HG02610 (cell line): ENCODE data around the gene CA11.
"Not testable (repeated sequence)": the region's sequence is repeated elsewhere in the genome, so short reads cannot be mapped to it uniquely, and the experiment has no call there.

Experiments used
- ATAC-seq: cut with Tn5 transposase; IDR thresholded peaks from one replicate; pipeline ENCODE4 v1.9.1; 2021; ENCODE audit warnings: mild to moderate bottlenecking, moderate library complexity; ENCODE audit not compliant: unreplicated experiment

Gene CA11

GRCh38 chr19:48669903-48670668, 24.1 kb upstream of the CA11 start:
- no peak for ATAC-seq

GRCh38 chr19:48668761-48669160, 22.8 kb upstream of the CA11 start:
- ATAC-seq = no peak

- no peak for ATAC-seq
These were observed 22.3 kb upstream of the CA11 start for GRCh38 chr19:48668332-48668731.

- ATAC-seq = no peak
These were observed 19.8 kb upstream of the CA11 start for GRCh38 chr19:48665786-48666185.

- no peak for ATAC-seq
These were observed 18.5 kb upstream of the CA11 start for GRCh38 chr19:48664476-48664875.

GRCh38 chr19:48663667-48664066, 17.7 kb upstream of the CA11 start:
- no peak for ATAC-seq

GRCh38 chr19:48661711-48662090, 15.7 kb upstream of the CA11 start:
- no peak for ATAC-seq

GRCh38 chr19:48660852-48661710, 15.1 kb upstream of the CA11 start:
- ATAC-seq = peak; percentile 76

GRCh38 chr19:48659768-48660167, 13.8 kb upstream of the CA11 start:
- ATAC-seq = no peak

- no peak for ATAC-seq
These were observed 12.5 kb upstream of the CA11 start for GRCh38 chr19:48658483-48658882.

- not testable (repeated sequence) for ATAC-seq
These were observed 11.8 kb upstream of the CA11 start for GRCh38 chr19:48657828-48658227.

- no peak for ATAC-seq
These were observed 11.0 kb upstream of the CA11 start for GRCh38 chr19:48656840-48657474.

- no peak for ATAC-seq
These were observed 8.5 kb upstream of the CA11 start for GRCh38 chr19:48654299-48655059.

GRCh38 chr19:48651683-48652048, 5.7 kb upstream of the CA11 start:
- ATAC-seq = no peak

GRCh38 chr19:48650974-48651682, 5.1 kb upstream of the CA11 start:
- ATAC-seq = no peak

GRCh38 chr19:48648134-48648533, 2.1 kb upstream of the CA11 start:
- ATAC-seq = no peak

- ATAC-seq = no peak
These were observed 782 bp upstream of the CA11 start for GRCh38 chr19:48646722-48647216.

GRCh38 chr19:48645620-48646000, 377 bp downstream of the CA11 start:
- ATAC-seq = no peak

- ATAC-seq = no peak
These were observed 958 bp downstream of the CA11 start for GRCh38 chr19:48644839-48645619.
